Large intestine (tissue), 3 donors: ENCODE results near the gene ELF4. TPM values are rescaled to one million over a fixed set of nuclear protein-coding genes. Genes with fewer than 3 reads are reported as not detected.

Source experiments
- DNase-seq, 2 donors: peaks; one replicate each; pipeline versions ENCODE4 v3.0.0 to v3.0.0-alpha.2; 2013
- H3K27ac ChIP-seq: one replicate; pipeline ENCODE4 v1.5.1; 2013; ENCODE audit warnings: low read length
- H3K27me3 ChIP-seq: 2 replicates; pipeline ENCODE4 v1.6.1; 2013; ENCODE audit warnings: low read length; ENCODE audit not compliant: control insufficient read depth, insufficient read depth
- H3K36me3 ChIP-seq: 2 replicates; pipeline ENCODE4 v1.6.1; 2013; ENCODE audit warnings: low read length; ENCODE audit not compliant: control insufficient read depth, insufficient read depth
- H3K4me1 ChIP-seq: one replicate; pipeline ENCODE4 v1.6.1; 2013; ENCODE audit warnings: low read length; ENCODE audit not compliant: control insufficient read depth, insufficient read depth
- H3K4me3 ChIP-seq: one replicate; pipeline ENCODE4 v1.5.1; 2013; ENCODE audit warnings: low read length
- H3K9me3 ChIP-seq: one replicate; pipeline ENCODE4 v1.6.1; 2013; ENCODE audit warnings: mild to moderate bottlenecking, low read depth, low read length, moderate library complexity; ENCODE audit not compliant: control insufficient read depth
- WGBS: methylation state at CpG from one replicate; pipeline ENCODE4 v1.1.5; 2013; ENCODE audit warnings: low lambda C conversion rate; ENCODE audit not compliant: insufficient coverage; 5-methylcytosine and 5-hydroxymethylcytosine counted together
- polyA plus RNA-seq: library from polyadenylated mRNA; unstranded; fragments of 120-200 nt; gene quantifications from one replicate; pipeline ENCODE4 v1.2.1, GENCODE V29; 2013

Gene ELF4
- polyA plus RNA-seq, 1 donor = 32.0 TPM

GRCh38 chrX:130071611-130072344 is 38.5 kb downstream of the ELF4 start:
- DNase-seq = peak; percentile 88 to 93
- no CpG with 5 or more reads among the region's 18 CpGs for WGBS
- Histone ChIP-seq H3K27ac (peak overlapping the region; percentile 81), H3K27me3 (no peaks in the 10 kb centered on the region), H3K9me3 (no peaks in the 10 kb centered on the region), H3K36me3 (peaks cover 46% of the 10 kb centered on the region), H3K4me3 (peak overlapping the region; percentile 2), H3K4me1 (peaks cover 29% of the 10 kb centered on the region)

DNA sequence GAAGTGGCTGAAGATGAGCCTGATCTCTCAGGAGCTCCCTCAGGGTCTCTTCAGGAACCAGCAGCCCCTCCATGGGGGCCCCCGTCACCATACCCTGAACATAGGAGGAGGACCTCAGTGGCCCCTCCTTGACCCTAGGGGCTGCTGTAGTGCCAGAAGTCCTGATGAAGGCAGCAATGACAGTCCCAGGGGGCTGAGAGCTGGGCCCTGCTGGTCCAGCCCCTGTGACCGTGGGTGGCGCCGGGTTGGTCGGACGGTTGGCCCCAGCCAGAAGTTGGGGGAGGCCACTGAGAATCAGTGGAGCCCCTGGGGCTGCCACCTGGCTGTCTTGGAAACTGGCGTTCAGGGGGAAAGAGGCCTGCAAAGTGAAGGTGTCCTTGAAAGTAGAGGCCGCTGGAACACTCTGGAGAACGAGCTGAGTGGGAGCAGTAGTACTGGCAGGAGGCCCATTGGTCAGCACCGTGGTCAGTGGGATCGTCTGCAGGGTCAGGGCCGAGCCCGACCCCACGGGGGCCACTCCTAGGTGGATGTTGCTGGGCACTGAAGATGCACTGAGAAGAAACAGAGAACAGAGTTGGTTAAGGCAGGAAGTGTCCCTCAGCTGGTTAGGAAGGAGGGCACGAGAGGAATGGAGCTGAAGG is 43.2 kb downstream of the ELF4 start:
- no peaks in the 10 kb centered on the region for H3K27me3 ChIP-seq
- no peak for DNase-seq
- no CpG with 5 or more reads among the region's 15 CpGs for whole genome bisulfite sequencing
- peaks cover 53% of the 10 kb centered on the region for H3K36me3 ChIP-seq
- H3K4me1 ChIP-seq = peaks cover 20% of the 10 kb centered on the region
- no peak overlapping the region for H3K4me3 ChIP-seq
- no peak overlapping the region for H3K27ac ChIP-seq
- H3K9me3 ChIP-seq = no peaks in the 10 kb centered on the region

DNA sequence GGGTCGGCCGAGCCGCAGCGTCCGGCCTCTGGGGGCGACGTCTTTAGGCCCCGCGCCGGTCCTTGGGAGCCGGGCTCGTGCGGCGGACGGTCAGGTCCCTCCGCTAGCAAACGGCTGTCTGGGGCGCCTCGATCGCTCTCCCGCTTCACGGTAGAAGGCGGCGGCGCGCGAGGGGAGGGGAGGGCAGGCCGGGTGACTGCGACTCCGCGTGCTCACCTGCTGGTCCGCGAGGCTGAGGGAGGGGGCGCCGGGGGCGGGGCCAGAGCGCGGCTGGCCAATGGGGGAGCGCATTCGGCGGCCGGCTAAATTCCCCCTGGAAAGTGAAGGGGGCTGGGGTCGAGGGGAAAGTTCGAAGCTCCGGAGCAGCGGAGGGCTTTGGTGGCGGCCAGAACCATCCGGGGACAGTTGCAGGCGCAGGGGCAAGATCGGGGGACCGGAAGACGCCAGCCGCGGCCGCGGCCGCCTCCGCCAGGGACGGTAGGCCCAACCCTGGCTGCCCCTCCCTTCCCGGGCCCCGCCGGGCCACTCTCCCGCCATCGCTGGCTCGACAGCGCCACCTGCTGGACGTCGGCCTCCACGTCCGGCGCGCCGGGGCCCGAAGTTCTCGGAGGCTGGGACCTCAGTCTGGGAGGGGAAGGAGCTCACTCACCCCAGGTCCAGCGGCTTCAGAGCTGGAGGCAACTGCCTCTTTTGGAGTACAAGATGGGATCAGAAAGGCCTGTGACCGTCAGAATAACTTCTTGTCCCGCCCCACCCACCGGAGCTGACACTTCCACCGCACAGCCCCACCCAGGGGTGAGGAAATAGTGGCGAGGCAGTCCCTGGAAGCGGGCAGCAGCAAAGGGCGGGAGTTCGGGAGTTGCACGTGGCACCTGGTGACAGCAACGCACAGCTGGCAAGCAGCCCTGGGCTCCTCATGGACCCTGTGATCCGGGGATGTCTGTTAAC is 49.9 kb downstream of the ELF4 start:
- Histone ChIP-seq H3K36me3 (peaks cover 14% of the 10 kb centered on the region), H3K27ac (peak overlapping the region; percentile 77), H3K4me3 (peak overlapping the region; percentile 51), H3K9me3 (no peaks in the 10 kb centered on the region), H3K4me1 (peaks cover 8% of the 10 kb centered on the region), H3K27me3 (no peaks in the 10 kb centered on the region)
- WGBS = no CpG with 5 or more reads among the region's 87 CpGs
- DNase-seq = peak; percentile 56 to 82

GRCh38 chrX:130058652-130059051 is 51.6 kb downstream of the ELF4 start:
- Histone ChIP-seq H3K4me3 (no peak overlapping the region), H3K9me3 (no peaks in the 10 kb centered on the region), H3K27ac (no peak overlapping the region), H3K4me1 (peaks cover 8% of the 10 kb centered on the region), H3K36me3 (peaks cover 11% of the 10 kb centered on the region), H3K27me3 (no peaks in the 10 kb centered on the region)
- no CpG with 5 or more reads among the region's 7 CpGs for WGBS
- DNase-seq = no peak

DNA sequence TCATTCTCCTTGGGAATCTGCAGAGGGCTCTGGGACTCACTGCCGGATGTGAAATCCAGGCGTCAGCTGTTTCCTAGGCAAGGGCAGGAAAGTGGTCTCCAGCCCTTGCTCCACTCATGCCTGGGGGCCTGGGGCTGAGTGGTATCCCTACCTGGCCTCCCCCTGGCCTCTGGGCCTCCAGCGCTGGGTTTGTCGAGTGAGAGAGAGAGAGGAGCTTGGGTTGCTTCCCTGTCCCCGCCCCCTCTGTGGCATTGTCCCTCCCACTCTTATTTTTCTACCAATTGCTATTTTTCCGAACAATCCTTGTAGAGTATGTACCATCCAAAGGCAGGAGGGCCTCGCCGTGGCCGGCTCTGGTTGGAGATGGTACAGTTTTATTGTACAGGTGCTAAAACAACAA is 53.1 kb downstream of the ELF4 start:
- no peaks in the 10 kb centered on the region for H3K27me3 ChIP-seq
- no peaks in the 10 kb centered on the region for H3K9me3 ChIP-seq
- no peak overlapping the region for H3K4me3 ChIP-seq
- H3K4me1 ChIP-seq = peaks cover 8% of the 10 kb centered on the region
- no peak for DNase-seq
- WGBS = no CpG with 5 or more reads among the region's 9 CpGs
- peaks cover 24% of the 10 kb centered on the region for H3K36me3 ChIP-seq
- H3K27ac ChIP-seq = no peak overlapping the region

DNA sequence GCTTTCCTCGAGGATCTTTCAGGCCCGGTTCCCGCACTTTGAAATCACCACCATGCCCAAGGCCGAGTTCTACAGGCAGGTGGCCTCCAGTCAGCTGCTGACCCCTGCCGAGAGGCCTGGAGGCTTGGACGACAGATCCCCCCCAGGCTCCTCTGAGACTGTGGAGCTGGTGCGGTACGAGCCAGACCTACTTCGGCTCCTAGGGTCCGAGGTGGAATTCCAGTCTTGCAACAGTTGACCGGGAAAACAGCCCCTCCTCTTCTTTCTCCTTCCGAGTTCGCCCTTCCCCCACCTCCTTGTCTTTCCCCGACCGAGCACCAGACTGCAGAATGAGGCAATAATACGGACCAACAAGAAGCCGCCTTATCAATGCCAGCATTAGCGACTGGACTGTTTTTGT is 54.4 kb downstream of the ELF4 start:
- H3K27me3 ChIP-seq = no peaks in the 10 kb centered on the region
- H3K9me3 ChIP-seq = no peaks in the 10 kb centered on the region
- WGBS = no CpG with 5 or more reads among the region's 18 CpGs
- DNase-seq = no peak
- peaks cover 8% of the 10 kb centered on the region for H3K4me1 ChIP-seq
- H3K27ac ChIP-seq = no peak overlapping the region
- no peak overlapping the region for H3K4me3 ChIP-seq
- H3K36me3 ChIP-seq = peaks cover 37% of the 10 kb centered on the region

DNA sequence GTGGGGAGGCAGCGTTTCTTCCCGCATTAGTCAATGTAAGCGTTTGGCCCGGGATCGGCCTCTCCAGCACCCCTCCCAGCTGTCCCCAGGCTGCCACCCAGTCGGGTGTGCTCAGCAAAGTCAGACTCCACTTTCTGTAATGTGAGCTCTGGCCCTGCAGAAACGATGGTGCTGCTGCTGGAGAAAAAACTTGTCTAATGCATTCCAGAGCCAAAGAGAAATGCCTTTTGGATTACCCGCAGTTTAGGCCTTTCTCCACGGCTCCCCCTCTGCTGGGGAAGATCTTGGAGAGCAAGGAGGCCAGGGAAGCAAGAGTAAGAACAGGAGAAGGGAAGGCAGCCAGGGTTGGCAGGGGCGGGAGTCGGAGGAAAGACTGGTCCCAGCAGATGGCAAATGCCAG is 55.2 kb downstream of the ELF4 start:
- Histone ChIP-seq H3K27ac (no peak overlapping the region), H3K27me3 (no peaks in the 10 kb centered on the region), H3K9me3 (no peaks in the 10 kb centered on the region), H3K4me1 (peaks cover 8% of the 10 kb centered on the region), H3K36me3 (peaks cover 43% of the 10 kb centered on the region), H3K4me3 (no peak overlapping the region)
- no peak for DNase-seq
- WGBS = no CpG with 5 or more reads among the region's 11 CpGs

DNA sequence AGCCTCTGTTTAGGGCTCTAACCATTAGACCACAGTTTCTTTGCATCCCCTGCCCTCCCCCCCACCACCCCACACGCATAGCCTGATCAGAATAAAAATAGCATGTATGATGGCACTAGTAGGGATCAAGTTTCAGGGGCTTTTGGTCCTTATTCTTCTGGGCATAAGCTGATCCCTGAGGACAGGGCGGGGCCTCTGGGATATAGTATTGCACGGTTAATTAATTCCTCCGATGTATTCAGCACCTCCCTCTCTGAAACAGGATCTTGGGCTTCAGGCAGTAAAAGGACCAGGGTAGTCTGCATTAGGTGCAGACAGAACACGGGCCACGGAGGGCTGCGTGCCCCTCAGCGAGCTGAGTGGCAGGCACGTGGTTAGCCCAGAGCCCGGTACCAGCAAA is 57.1 kb downstream of the ELF4 start:
- no peak for DNase-seq
- no peak overlapping the region for H3K4me3 ChIP-seq
- WGBS = no CpG with 5 or more reads among the region's 10 CpGs
- H3K4me1 ChIP-seq = peaks cover 3% of the 10 kb centered on the region
- H3K9me3 ChIP-seq = no peaks in the 10 kb centered on the region
- H3K27ac ChIP-seq = no peak overlapping the region
- no peaks in the 10 kb centered on the region for H3K27me3 ChIP-seq
- peaks cover 52% of the 10 kb centered on the region for H3K36me3 ChIP-seq

- Histone ChIP-seq H3K4me3 (no peak overlapping the region), H3K27ac (no peak overlapping the region), H3K27me3 (no peaks in the 10 kb centered on the region), H3K4me1 (no peaks in the 10 kb centered on the region), H3K36me3 (peaks cover 66% of the 10 kb centered on the region), H3K9me3 (no peaks in the 10 kb centered on the region)
- WGBS = no CpG with 5 or more reads among the region's 12 CpGs
- no peak for DNase-seq
Observed at GRCh38 chrX:130051176-130051845, 59.0 kb downstream of the ELF4 start.

DNA sequence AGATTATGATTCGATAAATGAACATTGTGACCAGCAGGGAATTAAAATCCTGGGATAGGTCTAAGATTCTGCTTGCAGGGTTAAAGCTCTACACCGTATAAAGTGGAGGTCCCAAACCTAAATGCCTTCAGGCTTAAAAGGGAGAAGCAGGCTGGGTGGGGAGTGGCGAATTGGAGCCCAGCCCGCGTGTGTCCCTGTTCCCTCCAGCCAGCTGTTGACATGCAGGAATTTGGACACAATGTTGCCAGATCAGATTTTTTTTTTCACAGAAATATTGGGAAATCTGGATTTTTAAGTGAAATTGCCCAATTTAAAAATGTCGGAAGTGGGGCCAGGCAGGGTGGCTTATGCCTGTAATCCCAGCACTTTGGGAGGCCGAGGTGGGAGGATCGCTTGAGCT is 60.5 kb downstream of the ELF4 start:
- no CpG with 5 or more reads among the region's 8 CpGs for WGBS
- Histone ChIP-seq H3K36me3 (peaks cover 75% of the 10 kb centered on the region), H3K27me3 (no peaks in the 10 kb centered on the region)

More for the DNA sequence above, 60.5 kb downstream of the ELF4 start:
- Histone ChIP-seq H3K4me1 (no peaks in the 10 kb centered on the region), H3K27ac (no peak overlapping the region), H3K4me3 (no peak overlapping the region), H3K9me3 (no peaks in the 10 kb centered on the region)
- DNase-seq = no peak
